Endodermal cell (in vitro differentiated cells): Measurements from ENCODE around the gene HGD. TPM values are rescaled to one million over a fixed set of nuclear protein-coding genes. Genes with fewer than 3 reads are reported as not detected.

Source experiments
- DNase-seq: peaks from one replicate; pipeline ENCODE4 v3.0.0-alpha.2; 2017
- H3K27ac ChIP-seq: 2 replicates; pipeline ENCODE4 v1.5.1; 2013; ENCODE audit warnings: mild to moderate bottlenecking, low read depth, low read length, moderate library complexity
- H3K27me3 ChIP-seq: 2 replicates; pipeline ENCODE4 v1.6.1; 2013; ENCODE audit warnings: mild to moderate bottlenecking, low read length, moderate library complexity; ENCODE audit not compliant: insufficient read depth, control insufficient read depth, poor library complexity, severe bottlenecking
- H3K36me3 ChIP-seq: 2 replicates; pipeline ENCODE4 v1.7.0; 2013; ENCODE audit warnings: mild to moderate bottlenecking, low read length, moderate library complexity; ENCODE audit not compliant: control insufficient read depth, insufficient read depth
- H3K4me1 ChIP-seq: one replicate; pipeline ENCODE4 v1.7.0; 2013; ENCODE audit warnings: low read length; ENCODE audit not compliant: control insufficient read depth, insufficient read depth
- H3K4me3 ChIP-seq: 2 replicates; pipeline ENCODE4 v1.5.1; 2013; ENCODE audit warnings: mild to moderate bottlenecking, low read length, moderate library complexity
- H3K9ac ChIP-seq: 2 replicates; pipeline ENCODE4 v1.6.1; 2013; ENCODE audit warnings: mild to moderate bottlenecking, low read length, moderate library complexity; ENCODE audit not compliant: poor library complexity, severe bottlenecking; ENCODE audit errors: extremely low read depth
- H3K9me3 ChIP-seq: 2 replicates; pipeline ENCODE4 v1.6.1; 2013; ENCODE audit warnings: mild to moderate bottlenecking, low read length, moderate library complexity; ENCODE audit not compliant: control insufficient read depth
- H3K27ac Mint-ChIP-seq: 2 replicates; pipeline ENCODE4 v1.8.0; 2020; ENCODE audit warnings: mixed read lengths
- H3K27me3 Mint-ChIP-seq: 2 replicates; pipeline ENCODE4 v1.8.0; 2021; ENCODE audit warnings: mild to moderate bottlenecking, mixed read lengths; ENCODE audit not compliant: insufficient read depth
- H3K36me3 Mint-ChIP-seq: 2 replicates; pipeline ENCODE4 v1.8.0; 2020; ENCODE audit warnings: low read depth, mixed read lengths
- H3K4me1 Mint-ChIP-seq: 2 replicates; pipeline ENCODE4 v1.8.0; 2020; ENCODE audit warnings: mixed read lengths
- H3K4me3 Mint-ChIP-seq: 2 replicates; pipeline ENCODE4 v1.8.0; 2020; ENCODE audit warnings: mild to moderate bottlenecking, moderate library complexity, mixed read lengths
- H3K9me3 Mint-ChIP-seq: 2 replicates; pipeline ENCODE4 v1.8.0; 2020; ENCODE audit warnings: mild to moderate bottlenecking, mixed read lengths
- WGBS, 2 experiments: methylation state at CpG; one replicate each; pipeline versions ENCODE4 v1.1.5 to v1.1.7; 2013; ENCODE audit warnings: missing lambda C conversion rate in 2 of 2, mixed read lengths in 1 of 2; ENCODE audit not compliant: insufficient coverage in 1 of 2, insufficient read length in 1 of 2; 5-methylcytosine and 5-hydroxymethylcytosine counted together
- total RNA-seq, 2 donors: library from RNA; stranded (reverse); fragmentation: NEBNext Ultra II Directional in 1 of 2; extraction: Animal tissue kit (Norgen Biotek cat#: 25700) in 1 of 2; gene quantifications; 2 replicates in 1 of 2; 3 replicates in 1 of 2; pipeline ENCODE4 v1.2.1, GENCODE V29; 2021
- TF ChIP-seq, protein P1 (sequence below): fragments of 200-600 bp; sonication (generic); conservative IDR thresholded peaks from 2 replicates; pipeline ENCODE4 v1.5.0; 2021; ENCODE audit warnings: antibody characterized with exemption, mild to moderate bottlenecking

Gene HGD
- total RNA-seq, 2 donors from 2014 or later, result not detected

DNA sequence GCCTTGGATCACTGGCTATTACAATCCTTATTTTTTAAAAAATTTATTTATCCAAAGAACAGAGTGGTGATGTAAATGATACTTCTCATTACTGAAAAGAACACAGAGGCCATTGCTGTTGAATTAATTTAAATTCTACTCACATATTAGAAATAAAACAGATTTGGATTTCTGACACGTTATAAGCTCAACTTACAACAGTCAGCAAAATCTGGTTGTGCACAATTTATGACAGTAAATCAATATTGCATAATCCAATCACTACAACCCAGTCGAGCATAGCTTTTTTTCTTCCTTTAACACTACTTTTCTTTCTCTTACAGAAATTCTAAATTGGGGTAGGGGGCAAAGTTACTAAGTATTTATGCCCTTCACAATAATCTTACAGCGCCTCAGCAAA lies 17.3 kb upstream of the HGD start:
- Mint-ChIP-seq H3K36me3 (peaks cover 16% of the 10 kb centered on the region), H3K4me3 (no peak overlapping the region), H3K4me1 (peaks cover 10% of the 10 kb centered on the region), H3K9me3 (peaks cover 1% of the 10 kb centered on the region), H3K27me3 (peaks cover 4% of the 10 kb centered on the region), H3K27ac (no peak overlapping the region)
- Histone ChIP-seq H3K36me3 (peaks cover 6% of the 10 kb centered on the region), H3K27ac (no peak overlapping the region), H3K9me3 (peaks cover 8% of the 10 kb centered on the region), H3K9ac (no peak overlapping the region), H3K4me1 (no peaks in the 10 kb centered on the region), H3K4me3 (no peak overlapping the region), H3K27me3 (no peaks in the 10 kb centered on the region)
- TF ChIP-seq, protein P1, sequence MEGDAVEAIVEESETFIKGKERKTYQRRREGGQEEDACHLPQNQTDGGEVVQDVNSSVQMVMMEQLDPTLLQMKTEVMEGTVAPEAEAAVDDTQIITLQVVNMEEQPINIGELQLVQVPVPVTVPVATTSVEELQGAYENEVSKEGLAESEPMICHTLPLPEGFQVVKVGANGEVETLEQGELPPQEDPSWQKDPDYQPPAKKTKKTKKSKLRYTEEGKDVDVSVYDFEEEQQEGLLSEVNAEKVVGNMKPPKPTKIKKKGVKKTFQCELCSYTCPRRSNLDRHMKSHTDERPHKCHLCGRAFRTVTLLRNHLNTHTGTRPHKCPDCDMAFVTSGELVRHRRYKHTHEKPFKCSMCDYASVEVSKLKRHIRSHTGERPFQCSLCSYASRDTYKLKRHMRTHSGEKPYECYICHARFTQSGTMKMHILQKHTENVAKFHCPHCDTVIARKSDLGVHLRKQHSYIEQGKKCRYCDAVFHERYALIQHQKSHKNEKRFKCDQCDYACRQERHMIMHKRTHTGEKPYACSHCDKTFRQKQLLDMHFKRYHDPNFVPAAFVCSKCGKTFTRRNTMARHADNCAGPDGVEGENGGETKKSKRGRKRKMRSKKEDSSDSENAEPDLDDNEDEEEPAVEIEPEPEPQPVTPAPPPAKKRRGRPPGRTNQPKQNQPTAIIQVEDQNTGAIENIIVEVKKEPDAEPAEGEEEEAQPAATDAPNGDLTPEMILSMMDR, result no peak
- DNase-seq, result no peak
- 91 to 100% methylated on average over 1 to 3 of the region's 3 CpGs for WGBS, 2 experiments

DNA sequence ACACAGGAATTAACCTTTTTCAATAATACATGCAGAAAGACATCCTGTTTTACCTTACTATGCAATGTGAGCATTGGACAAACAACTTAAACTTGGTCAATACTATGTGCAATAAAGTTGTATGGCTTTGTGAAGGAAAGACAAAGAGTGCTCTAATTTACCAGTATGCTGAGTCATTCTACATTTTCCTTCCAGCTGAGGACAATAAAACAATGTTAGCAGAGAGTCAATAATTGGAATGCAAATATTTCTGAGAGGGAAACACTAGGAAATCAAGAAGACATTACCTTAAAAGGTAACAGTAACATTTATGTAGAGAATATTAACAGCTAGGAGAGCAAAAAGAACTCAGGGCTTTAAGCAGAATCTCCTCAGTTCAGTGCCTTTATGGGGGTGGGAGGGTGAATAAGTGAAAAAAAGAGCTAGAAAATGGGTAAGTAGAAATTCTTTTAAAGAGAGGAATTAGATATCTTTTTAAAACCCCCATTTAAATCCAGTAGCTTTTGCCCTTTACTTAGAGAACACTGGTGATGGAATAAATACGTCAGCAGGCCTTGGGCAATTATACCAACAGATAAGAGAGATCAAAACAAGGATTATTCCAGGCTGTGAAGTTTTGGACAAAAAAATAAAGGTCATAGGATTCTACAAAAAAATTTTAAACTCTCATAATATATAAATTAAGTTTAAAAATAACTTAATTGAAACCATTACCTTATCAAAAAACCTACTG lies 11.6 kb upstream of the HGD start:
- no peaks in the 10 kb centered on the region for H3K9me3 Mint-ChIP-seq
- H3K4me1 Mint-ChIP-seq, result peaks cover 19% of the 10 kb centered on the region
- TF ChIP-seq, protein P1, result no peak
- H3K36me3 Mint-ChIP-seq, result peaks cover 7% of the 10 kb centered on the region
- no peak for DNase-seq
- H3K4me3 Mint-ChIP-seq, result no peak overlapping the region
- Histone ChIP-seq H3K27ac (no peak overlapping the region), H3K36me3 (no peaks in the 10 kb centered on the region), H3K4me3 (no peak overlapping the region), H3K9me3 (no peaks in the 10 kb centered on the region), H3K27me3 (no peaks in the 10 kb centered on the region), H3K4me1 (no peaks in the 10 kb centered on the region), H3K9ac (no peak overlapping the region)
- WGBS, 2 experiments, result 88% methylated on average over 1 of the region's 1 CpG; no CpG with 5 or more reads in 1 of the 2 experiments
- peak overlapping the region; percentile 23 for H3K27ac Mint-ChIP-seq
- no peaks in the 10 kb centered on the region for H3K27me3 Mint-ChIP-seq

DNA sequence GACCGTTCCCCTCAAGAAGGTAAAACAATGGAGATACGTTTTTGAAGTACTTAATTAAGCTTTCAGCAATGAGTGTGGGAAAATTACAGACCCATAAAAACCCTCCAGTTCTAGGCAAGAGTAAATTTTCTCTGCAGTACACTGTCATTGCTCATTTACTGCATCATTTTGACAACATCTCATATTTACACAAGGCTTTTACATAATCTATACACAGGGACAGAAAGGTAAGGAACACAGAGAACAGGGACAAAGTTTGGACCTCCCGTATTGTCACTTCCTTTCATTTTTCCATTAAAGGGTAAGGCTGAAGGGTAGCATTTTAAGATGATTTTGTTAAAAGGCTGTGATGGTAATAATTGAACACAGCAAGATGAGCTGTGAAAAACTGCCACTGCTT lies 7.4 kb upstream of the HGD start:
- no peaks in the 10 kb centered on the region for H3K4me1 ChIP-seq

More for the DNA sequence above, 7.4 kb upstream of the HGD start:
- Histone ChIP-seq H3K4me3 (no peak overlapping the region), H3K27ac (no peak overlapping the region), H3K9me3 (no peaks in the 10 kb centered on the region), H3K36me3 (no peaks in the 10 kb centered on the region), H3K9ac (no peak overlapping the region), H3K27me3 (no peaks in the 10 kb centered on the region)
- Mint-ChIP-seq H3K27ac (no peak overlapping the region), H3K36me3 (peaks cover 7% of the 10 kb centered on the region), H3K9me3 (no peaks in the 10 kb centered on the region), H3K4me3 (no peak overlapping the region), H3K27me3 (no peaks in the 10 kb centered on the region), H3K4me1 (peaks cover 8% of the 10 kb centered on the region)
- DNase-seq, result no peak
- TF ChIP-seq, protein P1, result no peak
- WGBS, 2 experiments, result 94 to 100% methylated on average over 1 to 3 of the region's 3 CpGs
